Muscle layer of colon (tissue), 2 donors: Measurements from ENCODE around the gene ROR2.
"Not testable (repeated sequence)": the region's sequence is repeated elsewhere in the genome, so short reads cannot be mapped to it uniquely, and the experiment has no call there.

Source experiments
- H3K27ac ChIP-seq: one replicate; pipeline ENCODE4 v1.7.0; 2013; ENCODE audit warnings: low read depth, mild to moderate bottlenecking, low read length, moderate library complexity
- H3K27me3 ChIP-seq, 2 donors: one replicate each; pipeline ENCODE4 v1.7.0; 2013; ENCODE audit warnings: low read length in 2 of 2, mild to moderate bottlenecking in 2 of 2; ENCODE audit not compliant: insufficient read depth in 2 of 2, control insufficient read depth in 1 of 2
- H3K36me3 ChIP-seq: one replicate; pipeline ENCODE4 v1.7.0; 2013; ENCODE audit warnings: mild to moderate bottlenecking, low read length; ENCODE audit not compliant: insufficient read depth
- H3K4me1 ChIP-seq: one replicate; pipeline ENCODE4 v1.7.0; 2013; ENCODE audit warnings: mild to moderate bottlenecking, low read length; ENCODE audit not compliant: insufficient read depth
- H3K4me3 ChIP-seq, 2 donors: one replicate each; pipeline ENCODE4 v1.7.0; 2013; ENCODE audit warnings: low read length in 2 of 2, low read depth in 1 of 2, mild to moderate bottlenecking in 1 of 2, moderate library complexity in 1 of 2
- H3K9ac ChIP-seq: one replicate; pipeline ENCODE4 v1.7.0; 2013; ENCODE audit warnings: low read length
- H3K9me3 ChIP-seq: one replicate; pipeline ENCODE4 v1.7.0; 2013; ENCODE audit warnings: mild to moderate bottlenecking, low read length
- donor health status: abdominal sarcoma.
- donor health status: Adenocarcinoma of cecum.

The ROR2 gene

GRCh38 chr9:91810286-91810905, 139.6 kb downstream of the ROR2 start:
- H3K36me3 ChIP-seq: no peaks in the 10 kb centered on the region
- H3K27me3 ChIP-seq: no peaks in the 10 kb centered on the region
- peaks cover 67% of the 10 kb centered on the region for H3K4me1 ChIP-seq
- H3K27ac ChIP-seq: no peak overlapping the region
- H3K4me3 ChIP-seq: no peak overlapping the region
- no peaks in the 10 kb centered on the region for H3K9me3 ChIP-seq
- H3K9ac ChIP-seq: no peak overlapping the region

GRCh38 chr9:91809581-91810285, 140.3 kb downstream of the ROR2 start:
- Histone ChIP-seq H3K4me3 (no peak overlapping the region), H3K9me3 (no peaks in the 10 kb centered on the region), H3K36me3 (no peaks in the 10 kb centered on the region), H3K4me1 (peaks cover 67% of the 10 kb centered on the region), H3K27me3 (no peaks in the 10 kb centered on the region), H3K9ac (no peak overlapping the region), H3K27ac (peak overlapping the region; percentile 24)

GRCh38 chr9:91807643-91808246, 142.3 kb downstream of the ROR2 start:
- Histone ChIP-seq H3K36me3 (no peaks in the 10 kb centered on the region), H3K27me3 (no peaks in the 10 kb centered on the region), H3K9ac (no peak overlapping the region), H3K4me1 (peaks cover 68% of the 10 kb centered on the region), H3K27ac (peak overlapping the region; percentile 32), H3K4me3 (no peak overlapping the region), H3K9me3 (no peaks in the 10 kb centered on the region)

- Histone ChIP-seq H3K27me3 (no peaks in the 10 kb centered on the region), H3K9ac (no peak overlapping the region), H3K36me3 (no peaks in the 10 kb centered on the region), H3K27ac (peak overlapping the region; percentile 49), H3K4me1 (peaks cover 86% of the 10 kb centered on the region), H3K9me3 (no peaks in the 10 kb centered on the region), H3K4me3 (no peak overlapping the region)
Measured at GRCh38 chr9:91805031-91805430, 145.0 kb downstream of the ROR2 start.

DNA sequence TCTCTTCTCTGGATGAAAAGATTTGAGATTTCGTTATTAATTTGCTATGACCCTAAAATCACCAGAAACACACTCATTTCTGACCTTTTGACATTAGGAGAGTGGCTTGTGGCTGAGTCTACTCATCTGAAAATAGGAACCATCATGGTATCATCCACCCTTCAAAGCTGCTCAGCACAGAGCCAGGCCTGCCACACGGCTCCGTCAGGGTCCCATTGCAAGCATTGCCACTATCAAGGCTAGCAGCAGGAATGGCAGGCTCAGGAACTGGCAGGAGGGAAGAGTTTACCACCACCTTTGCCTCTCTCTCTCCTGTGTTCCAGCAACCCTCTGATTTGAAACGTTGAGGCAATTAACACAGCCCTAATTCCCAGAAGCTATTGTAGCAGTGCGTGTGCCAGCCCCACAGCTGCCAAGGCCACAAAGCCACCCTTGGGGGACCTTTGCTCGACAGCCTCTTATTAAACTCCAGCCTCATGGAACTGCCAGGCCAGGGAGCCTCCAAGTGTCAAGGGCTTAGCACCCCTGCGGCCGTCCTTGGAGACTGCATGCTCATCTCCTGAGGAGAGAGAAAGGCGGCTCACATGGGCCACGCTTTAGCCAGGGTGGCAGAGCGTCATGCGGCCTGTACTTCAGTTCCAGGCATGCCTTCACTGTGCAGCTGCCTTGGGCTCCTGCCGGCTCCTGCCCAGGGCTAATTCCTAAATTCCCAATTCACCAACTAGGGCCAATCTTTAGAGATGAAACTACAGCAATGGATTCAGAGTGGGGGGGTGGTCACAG, 145.9 kb downstream of the ROR2 start:
- no peak overlapping the region for H3K9ac ChIP-seq
- peak overlapping the region; percentile 49 for H3K27ac ChIP-seq
- no peaks in the 10 kb centered on the region for H3K36me3 ChIP-seq
- H3K4me1 ChIP-seq: peaks cover 86% of the 10 kb centered on the region
- H3K27me3 ChIP-seq: no peaks in the 10 kb centered on the region
- no peaks in the 10 kb centered on the region for H3K9me3 ChIP-seq
- H3K4me3 ChIP-seq: no peak overlapping the region

DNA sequence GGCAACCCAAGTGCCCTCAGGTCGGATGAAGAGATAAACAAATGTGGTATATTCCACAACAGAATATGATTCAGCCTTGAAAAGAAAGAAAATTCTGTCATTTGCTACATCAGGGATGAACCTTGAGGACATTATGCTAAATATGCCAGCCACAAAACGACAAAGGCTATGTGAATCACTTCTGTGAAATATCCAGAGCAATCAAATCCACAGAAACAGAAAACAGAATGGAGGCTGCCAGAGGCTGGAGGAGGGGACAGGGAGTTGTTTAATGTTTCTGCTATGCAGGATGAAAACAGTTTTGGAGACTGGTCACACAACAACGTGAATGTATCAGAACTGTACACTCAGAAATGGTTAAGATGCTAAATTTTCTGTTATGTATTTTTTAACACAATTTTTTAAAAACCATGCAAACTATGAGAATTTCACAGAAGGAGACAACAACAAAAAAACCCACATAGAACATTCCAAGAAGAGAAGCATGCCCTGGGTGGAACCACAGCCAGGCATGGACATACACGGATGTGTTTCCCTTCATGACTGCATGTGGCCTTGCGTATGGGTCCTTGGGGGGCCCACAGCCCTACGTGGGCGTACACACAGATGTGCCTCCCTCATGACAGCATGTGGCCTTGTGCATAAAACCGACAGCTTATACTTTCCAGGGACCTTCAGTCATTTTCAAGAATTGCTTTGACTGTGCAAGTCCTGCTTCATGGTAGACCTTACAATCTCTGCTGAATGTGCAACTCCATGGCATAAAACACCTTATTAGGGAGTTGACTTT, 146.7 kb downstream of the ROR2 start:
- peak overlapping the region in 1 of 2 donors; percentile 22 for H3K4me3 ChIP-seq

DNA sequence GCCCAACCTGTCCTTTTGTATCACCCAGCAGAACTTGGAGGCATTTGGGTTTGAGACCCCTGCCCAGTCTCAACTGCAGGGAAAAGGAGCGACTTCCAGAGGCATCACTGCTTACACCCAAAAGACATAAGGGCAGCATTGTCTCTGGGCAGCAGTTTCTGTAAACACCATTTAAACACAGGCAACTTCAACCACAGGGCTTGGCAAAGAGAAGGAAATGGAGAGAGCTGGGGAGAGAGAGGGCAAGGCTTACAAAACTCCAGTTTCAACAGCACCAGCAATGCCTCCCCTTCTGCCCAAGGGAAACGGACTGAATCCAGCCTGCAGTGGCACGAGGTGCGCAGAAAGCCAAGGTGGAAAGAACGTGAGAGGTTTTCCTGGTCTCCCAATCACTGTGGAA, 147.6 kb downstream of the ROR2 start:
- Histone ChIP-seq H3K27me3 (no peaks in the 10 kb centered on the region), H3K36me3 (no peaks in the 10 kb centered on the region), H3K9ac (no peak overlapping the region), H3K27ac (peak overlapping the region; percentile 2), H3K4me3 (peak overlapping the region in 1 of 2 donors; percentile 22), H3K9me3 (no peaks in the 10 kb centered on the region), H3K4me1 (peaks cover 82% of the 10 kb centered on the region)

More for the DNA sequence above, 146.7 kb downstream of the ROR2 start:
- H3K9me3 ChIP-seq: no peaks in the 10 kb centered on the region
- no peaks in the 10 kb centered on the region for H3K36me3 ChIP-seq
- peak overlapping the region; percentile 47 for H3K27ac ChIP-seq
- no peaks in the 10 kb centered on the region for H3K27me3 ChIP-seq
- peak overlapping the region; percentile 19 for H3K9ac ChIP-seq
- peaks cover 91% of the 10 kb centered on the region for H3K4me1 ChIP-seq

DNA sequence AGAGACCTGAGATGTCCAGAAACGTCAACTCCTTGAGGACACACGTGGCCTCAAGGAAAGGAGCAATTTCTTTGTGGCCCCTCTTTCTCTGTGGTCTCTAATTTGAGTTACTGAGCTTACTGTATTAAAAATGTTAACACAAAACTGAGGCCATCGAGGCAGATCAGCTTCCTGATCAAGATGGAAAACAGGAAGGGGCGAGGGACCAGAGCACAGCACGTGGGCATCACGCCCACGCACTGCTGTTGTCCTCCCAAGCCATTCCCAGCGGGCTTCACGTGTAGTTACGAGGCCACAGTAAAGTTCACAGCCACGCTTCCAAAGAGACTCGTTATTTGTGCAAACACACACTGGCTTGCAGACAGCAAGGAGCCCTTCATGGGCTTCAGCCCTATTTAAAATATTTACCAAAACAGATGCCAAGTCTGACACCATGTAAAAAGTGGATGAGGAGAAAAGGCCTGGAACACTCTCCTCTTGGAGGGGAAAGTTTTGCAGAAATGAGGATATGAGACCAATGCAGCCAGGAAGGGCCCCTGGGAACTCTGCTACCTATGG, 149.5 kb downstream of the ROR2 start:
- H3K27me3 ChIP-seq: no peaks in the 10 kb centered on the region
- H3K27ac ChIP-seq: peak overlapping the region; percentile 53
- H3K4me1 ChIP-seq: peaks cover 78% of the 10 kb centered on the region
- no peaks in the 10 kb centered on the region for H3K36me3 ChIP-seq
- no peak overlapping the region for H3K4me3 ChIP-seq
- no peaks in the 10 kb centered on the region for H3K9me3 ChIP-seq
- no peak overlapping the region for H3K9ac ChIP-seq

- Histone ChIP-seq H3K9me3 (no peaks in the 10 kb centered on the region), H3K4me1 (peaks cover 67% of the 10 kb centered on the region), H3K9ac (peak overlapping the region; percentile 20), H3K36me3 (no peaks in the 10 kb centered on the region), H3K4me3 (no peak overlapping the region), H3K27me3 (no peaks in the 10 kb centered on the region), H3K27ac (peak overlapping the region; percentile 73)
Measured at GRCh38 chr9:91799113-91799744, 150.8 kb downstream of the ROR2 start.

GRCh38 chr9:91798273-91799112, 151.5 kb downstream of the ROR2 start:
- H3K27ac ChIP-seq, H3K36me3 ChIP-seq, H3K9me3 ChIP-seq, H3K27me3 ChIP-seq, H3K4me3 ChIP-seq: not testable (repeated sequence)
- Histone ChIP-seq H3K9ac (peak overlapping the region; percentile 20), H3K4me1 (peaks cover 59% of the 10 kb centered on the region)
